ENCODE data around the gene ZSWIM5.

Gene ZSWIM5

GRCh38 chr1:45038661-45039364 is 167.6 kb downstream of the ZSWIM5 start:
- no peaks in the 10 kb centered on the region for H3K9me3 ChIP-seq (ENCODE audit: control insufficient read depth in 1 of 2, low read length in 2 of 2)
- no peak overlapping the region for H3K9ac ChIP-seq (ENCODE audit: low read depth in 1 of 2, low read length in 2 of 2)
- H3K4me1 ChIP-seq (ENCODE audit: control insufficient read depth in 1 of 2, insufficient read depth in 2 of 2, low read length in 2 of 2) = peaks cover 0 to 6% of the 10 kb centered on the region in 2 donors
- no peak overlapping the region for H3K27ac ChIP-seq (ENCODE audit: low read depth, low read length)
- peaks cover 13 to 16% of the 10 kb centered on the region in 2 donors for H3K36me3 ChIP-seq (ENCODE audit: control insufficient read depth in 1 of 2, insufficient read depth in 2 of 2, low read length in 2 of 2)
- no peaks in the 10 kb centered on the region for H3K27me3 ChIP-seq (ENCODE audit: control insufficient read depth in 1 of 2, insufficient read depth in 2 of 2, low read length in 2 of 2)
- H3K4me3 ChIP-seq (ENCODE audit: low read depth in 1 of 2, low read length in 2 of 2) = no peak overlapping the region

- H3K9me3 ChIP-seq (ENCODE audit: control insufficient read depth in 1 of 2, low read length in 2 of 2) = no peaks in the 10 kb centered on the region
Measured at GRCh38 chr1:45038240-45038639, 168.2 kb downstream of the ZSWIM5 start.

GRCh38 chr1:45037456-45037855 is 168.9 kb downstream of the ZSWIM5 start:
- peaks cover 0 to 6% of the 10 kb centered on the region in 2 donors for H3K4me1 ChIP-seq (ENCODE audit: control insufficient read depth in 1 of 2, insufficient read depth in 2 of 2, low read length in 2 of 2)
- no peak overlapping the region for H3K4me3 ChIP-seq (ENCODE audit: low read depth in 1 of 2, low read length in 2 of 2)
- H3K36me3 ChIP-seq (ENCODE audit: control insufficient read depth in 1 of 2, insufficient read depth in 2 of 2, low read length in 2 of 2) = peaks cover 12 to 13% of the 10 kb centered on the region in 2 donors
- no peak overlapping the region for H3K27ac ChIP-seq (ENCODE audit: low read depth, low read length)
- no peaks in the 10 kb centered on the region for H3K27me3 ChIP-seq (ENCODE audit: control insufficient read depth in 1 of 2, insufficient read depth in 2 of 2, low read length in 2 of 2)
- no peak overlapping the region for H3K9ac ChIP-seq (ENCODE audit: low read depth in 1 of 2, low read length in 2 of 2)
- H3K9me3 ChIP-seq (ENCODE audit: control insufficient read depth in 1 of 2, low read length in 2 of 2) = no peaks in the 10 kb centered on the region

More at GRCh38 chr1:45038240-45038639, 168.2 kb downstream of the ZSWIM5 start:
- Histone ChIP-seq H3K36me3 (ENCODE audit: control insufficient read depth in 1 of 2, insufficient read depth in 2 of 2, low read length in 2 of 2) (peaks cover 13% of the 10 kb centered on the region in 2 donors), H3K27me3 (ENCODE audit: control insufficient read depth in 1 of 2, insufficient read depth in 2 of 2, low read length in 2 of 2) (no peaks in the 10 kb centered on the region), H3K27ac (ENCODE audit: low read depth, low read length) (no peak overlapping the region), H3K9ac (ENCODE audit: low read depth in 1 of 2, low read length in 2 of 2) (no peak overlapping the region), H3K4me1 (ENCODE audit: control insufficient read depth in 1 of 2, insufficient read depth in 2 of 2, low read length in 2 of 2) (peaks cover 0 to 6% of the 10 kb centered on the region in 2 donors), H3K4me3 (ENCODE audit: low read depth in 1 of 2, low read length in 2 of 2) (no peak overlapping the region)

GRCh38 chr1:45035631-45036301 is 170.6 kb downstream of the ZSWIM5 start:
- Histone ChIP-seq H3K9me3 (ENCODE audit: control insufficient read depth in 1 of 2, low read length in 2 of 2) (no peaks in the 10 kb centered on the region), H3K27me3 (ENCODE audit: control insufficient read depth in 1 of 2, insufficient read depth in 2 of 2, low read length in 2 of 2) (no peaks in the 10 kb centered on the region), H3K36me3 (ENCODE audit: control insufficient read depth in 1 of 2, insufficient read depth in 2 of 2, low read length in 2 of 2) (peaks cover 12 to 13% of the 10 kb centered on the region in 2 donors)

GRCh38 chr1:45033356-45033755 is 173.0 kb downstream of the ZSWIM5 start:
- Histone ChIP-seq H3K27ac (ENCODE audit: low read depth, low read length) (no peak overlapping the region), H3K9me3 (ENCODE audit: control insufficient read depth in 1 of 2, low read length in 2 of 2) (no peaks in the 10 kb centered on the region), H3K4me1 (ENCODE audit: control insufficient read depth in 1 of 2, insufficient read depth in 2 of 2, low read length in 2 of 2) (peaks cover 0 to 6% of the 10 kb centered on the region in 2 donors), H3K4me3 (ENCODE audit: low read depth in 1 of 2, low read length in 2 of 2) (no peak overlapping the region), H3K36me3 (ENCODE audit: control insufficient read depth in 1 of 2, insufficient read depth in 2 of 2, low read length in 2 of 2) (peaks cover 12 to 13% of the 10 kb centered on the region in 2 donors), H3K27me3 (ENCODE audit: control insufficient read depth in 1 of 2, insufficient read depth in 2 of 2, low read length in 2 of 2) (no peaks in the 10 kb centered on the region), H3K9ac (ENCODE audit: low read depth in 1 of 2, low read length in 2 of 2) (no peak overlapping the region)

More at GRCh38 chr1:45035631-45036301, 170.6 kb downstream of the ZSWIM5 start:
- H3K4me3 ChIP-seq (ENCODE audit: low read depth in 1 of 2, low read length in 2 of 2) = no peak overlapping the region
- no peak overlapping the region for H3K27ac ChIP-seq (ENCODE audit: low read depth, low read length)
- H3K9ac ChIP-seq (ENCODE audit: low read depth in 1 of 2, low read length in 2 of 2) = no peak overlapping the region
- H3K4me1 ChIP-seq (ENCODE audit: control insufficient read depth in 1 of 2, insufficient read depth in 2 of 2, low read length in 2 of 2) = peaks cover 0 to 6% of the 10 kb centered on the region in 2 donors

- no peak overlapping the region for H3K27ac ChIP-seq (ENCODE audit: low read depth, low read length)
Measured at GRCh38 chr1:45032837-45033236, 173.6 kb downstream of the ZSWIM5 start.

GRCh38 chr1:45026446-45026845 is 180.0 kb downstream of the ZSWIM5 start:
- Histone ChIP-seq H3K36me3 (ENCODE audit: control insufficient read depth in 1 of 2, insufficient read depth in 2 of 2, low read length in 2 of 2) (no peaks in the 10 kb centered on the region), H3K27me3 (ENCODE audit: control insufficient read depth in 1 of 2, insufficient read depth in 2 of 2, low read length in 2 of 2) (no peaks in the 10 kb centered on the region), H3K9ac (ENCODE audit: low read depth in 1 of 2, low read length in 2 of 2) (no peak overlapping the region), H3K4me3 (ENCODE audit: low read depth in 1 of 2, low read length in 2 of 2) (no peak overlapping the region), H3K4me1 (ENCODE audit: control insufficient read depth in 1 of 2, insufficient read depth in 2 of 2, low read length in 2 of 2) (no peaks in the 10 kb centered on the region), H3K27ac (ENCODE audit: low read depth, low read length) (no peak overlapping the region), H3K9me3 (ENCODE audit: control insufficient read depth in 1 of 2, low read length in 2 of 2) (no peaks in the 10 kb centered on the region)

More at GRCh38 chr1:45032837-45033236, 173.6 kb downstream of the ZSWIM5 start:
- Histone ChIP-seq H3K4me3 (ENCODE audit: low read depth in 1 of 2, low read length in 2 of 2) (no peak overlapping the region), H3K27me3 (ENCODE audit: control insufficient read depth in 1 of 2, insufficient read depth in 2 of 2, low read length in 2 of 2) (no peaks in the 10 kb centered on the region), H3K9me3 (ENCODE audit: control insufficient read depth in 1 of 2, low read length in 2 of 2) (no peaks in the 10 kb centered on the region), H3K9ac (ENCODE audit: low read depth in 1 of 2, low read length in 2 of 2) (no peak overlapping the region), H3K4me1 (ENCODE audit: control insufficient read depth in 1 of 2, insufficient read depth in 2 of 2, low read length in 2 of 2) (peaks cover 0 to under 1% of the 10 kb centered on the region in 2 donors), H3K36me3 (ENCODE audit: control insufficient read depth in 1 of 2, insufficient read depth in 2 of 2, low read length in 2 of 2) (peaks cover 12 to 13% of the 10 kb centered on the region in 2 donors)

- Histone ChIP-seq H3K36me3 (ENCODE audit: control insufficient read depth in 1 of 2, insufficient read depth in 2 of 2, low read length in 2 of 2) (no peaks in the 10 kb centered on the region), H3K27ac (ENCODE audit: low read depth, low read length) (no peak overlapping the region), H3K4me1 (ENCODE audit: control insufficient read depth in 1 of 2, insufficient read depth in 2 of 2, low read length in 2 of 2) (no peaks in the 10 kb centered on the region), H3K4me3 (ENCODE audit: low read depth in 1 of 2, low read length in 2 of 2) (no peak overlapping the region), H3K9ac (ENCODE audit: low read depth in 1 of 2, low read length in 2 of 2) (no peak overlapping the region), H3K27me3 (ENCODE audit: control insufficient read depth in 1 of 2, insufficient read depth in 2 of 2, low read length in 2 of 2) (no peaks in the 10 kb centered on the region), H3K9me3 (ENCODE audit: control insufficient read depth in 1 of 2, low read length in 2 of 2) (no peaks in the 10 kb centered on the region)
Measured at GRCh38 chr1:45023663-45024062, 182.7 kb downstream of the ZSWIM5 start.

GRCh38 chr1:45018599-45019230 is 187.7 kb downstream of the ZSWIM5 start:
- Histone ChIP-seq H3K36me3 (ENCODE audit: control insufficient read depth in 1 of 2, insufficient read depth in 2 of 2, low read length in 2 of 2) (peaks cover 7 to 13% of the 10 kb centered on the region in 2 donors), H3K27me3 (ENCODE audit: control insufficient read depth in 1 of 2, insufficient read depth in 2 of 2, low read length in 2 of 2) (no peaks in the 10 kb centered on the region), H3K9me3 (ENCODE audit: control insufficient read depth in 1 of 2, low read length in 2 of 2) (no peaks in the 10 kb centered on the region), H3K9ac (ENCODE audit: low read depth in 1 of 2, low read length in 2 of 2) (no peak overlapping the region), H3K4me1 (ENCODE audit: control insufficient read depth in 1 of 2, insufficient read depth in 2 of 2, low read length in 2 of 2) (no peaks in the 10 kb centered on the region), H3K27ac (ENCODE audit: low read depth, low read length) (no peak overlapping the region), H3K4me3 (ENCODE audit: low read depth in 1 of 2, low read length in 2 of 2) (no peak overlapping the region)

GRCh38 chr1:45016767-45017166 is 189.6 kb downstream of the ZSWIM5 start:
- Histone ChIP-seq H3K36me3 (ENCODE audit: control insufficient read depth in 1 of 2, insufficient read depth in 2 of 2, low read length in 2 of 2) (peaks cover 7 to 13% of the 10 kb centered on the region in 2 donors), H3K4me3 (ENCODE audit: low read depth in 1 of 2, low read length in 2 of 2) (no peak overlapping the region), H3K27me3 (ENCODE audit: control insufficient read depth in 1 of 2, insufficient read depth in 2 of 2, low read length in 2 of 2) (no peaks in the 10 kb centered on the region), H3K9me3 (ENCODE audit: control insufficient read depth in 1 of 2, low read length in 2 of 2) (no peaks in the 10 kb centered on the region), H3K9ac (ENCODE audit: low read depth in 1 of 2, low read length in 2 of 2) (no peak overlapping the region), H3K27ac (ENCODE audit: low read depth, low read length) (no peak overlapping the region), H3K4me1 (ENCODE audit: control insufficient read depth in 1 of 2, insufficient read depth in 2 of 2, low read length in 2 of 2) (peaks cover 8 to 13% of the 10 kb centered on the region in 2 donors)

Data from duodenal mucosa (tissue), 2 donors.